ENCODE measurements around the gene RECQL. TPM values are rescaled to one million over a fixed set of nuclear protein-coding genes. Genes with fewer than 3 reads are reported as not detected.
"Not testable (repeated sequence)": the region's sequence is repeated elsewhere in the genome, so short reads cannot be mapped to it uniquely, and the experiment has no call there.

Gene RECQL
- total and polyA plus RNA-seq, 8 donors, result 32.1 to 42.1 (median 35.2) TPM

DNA sequence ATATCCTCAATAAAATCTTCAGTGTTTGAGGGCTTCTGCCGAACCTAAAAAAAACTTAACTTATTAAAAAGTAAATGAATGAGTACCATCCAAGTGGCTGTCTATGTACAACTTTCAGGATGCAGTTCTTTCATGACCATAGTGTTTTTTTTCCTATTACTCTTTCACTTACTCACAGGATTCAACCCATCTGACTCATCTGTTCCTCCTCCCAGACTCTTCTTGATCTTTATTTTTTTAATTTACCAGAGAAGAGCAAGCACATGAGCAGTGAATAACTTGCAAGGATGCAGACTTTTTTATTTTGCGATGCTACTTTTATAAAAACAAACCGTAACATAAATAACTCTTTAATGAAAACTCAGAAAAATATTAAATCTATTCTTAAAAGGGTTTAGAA, 24.5 kb downstream of the RECQL start:
- no peaks in the 10 kb centered on the region for H3K9me3 ChIP-seq
- H3K36me3 ChIP-seq, result peaks cover 3 to 98% of the 10 kb centered on the region in 2 donors
- DNase-seq, result no peak
- H3K27ac ChIP-seq, result no peak overlapping the region
- ATAC-seq, result no peak
- intact Hi-C loops (cut with DNase I), result no loop called here
- H3K27me3 ChIP-seq, result no peaks in the 10 kb centered on the region
- TF ChIP-seq, protein P1, sequence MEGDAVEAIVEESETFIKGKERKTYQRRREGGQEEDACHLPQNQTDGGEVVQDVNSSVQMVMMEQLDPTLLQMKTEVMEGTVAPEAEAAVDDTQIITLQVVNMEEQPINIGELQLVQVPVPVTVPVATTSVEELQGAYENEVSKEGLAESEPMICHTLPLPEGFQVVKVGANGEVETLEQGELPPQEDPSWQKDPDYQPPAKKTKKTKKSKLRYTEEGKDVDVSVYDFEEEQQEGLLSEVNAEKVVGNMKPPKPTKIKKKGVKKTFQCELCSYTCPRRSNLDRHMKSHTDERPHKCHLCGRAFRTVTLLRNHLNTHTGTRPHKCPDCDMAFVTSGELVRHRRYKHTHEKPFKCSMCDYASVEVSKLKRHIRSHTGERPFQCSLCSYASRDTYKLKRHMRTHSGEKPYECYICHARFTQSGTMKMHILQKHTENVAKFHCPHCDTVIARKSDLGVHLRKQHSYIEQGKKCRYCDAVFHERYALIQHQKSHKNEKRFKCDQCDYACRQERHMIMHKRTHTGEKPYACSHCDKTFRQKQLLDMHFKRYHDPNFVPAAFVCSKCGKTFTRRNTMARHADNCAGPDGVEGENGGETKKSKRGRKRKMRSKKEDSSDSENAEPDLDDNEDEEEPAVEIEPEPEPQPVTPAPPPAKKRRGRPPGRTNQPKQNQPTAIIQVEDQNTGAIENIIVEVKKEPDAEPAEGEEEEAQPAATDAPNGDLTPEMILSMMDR (IDR thresholded peaks at IDR 0.05), result no peak
- no peak overlapping the region for H3K4me3 ChIP-seq
- H3K4me1 ChIP-seq, result no peaks in the 10 kb centered on the region

DNA sequence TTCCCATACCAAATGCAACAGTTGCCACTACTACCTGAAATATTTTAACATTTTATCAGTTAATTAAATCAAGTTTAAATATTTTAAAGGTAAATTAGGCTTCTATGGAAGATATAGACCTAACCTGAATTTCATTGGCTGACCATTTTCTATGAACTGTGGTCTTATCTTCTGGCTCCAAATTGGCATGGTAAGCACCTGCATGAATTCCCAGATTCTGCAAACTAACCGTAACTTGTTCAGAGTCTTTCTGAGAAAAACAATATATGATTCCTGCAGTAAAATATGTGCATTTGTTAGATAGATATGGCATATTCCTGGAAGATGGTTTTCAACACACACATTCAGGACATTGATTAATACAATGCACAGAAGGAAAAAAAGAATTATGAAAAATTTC, 25.9 kb downstream of the RECQL start:
- DNase-seq (no peak), ATAC-seq (no peak)
- intact Hi-C loops (cut with DNase I), result no loop called here
- Histone ChIP-seq H3K27ac (no peak overlapping the region), H3K4me1 (no peaks in the 10 kb centered on the region), H3K36me3 (peaks cover 0 to 98% of the 10 kb centered on the region in 2 donors), H3K9me3 (no peaks in the 10 kb centered on the region), H3K27me3 (no peaks in the 10 kb centered on the region), H3K4me3 (no peak overlapping the region)
- TF ChIP-seq, protein P1 (IDR thresholded peaks at IDR 0.05), result no peak

DNA sequence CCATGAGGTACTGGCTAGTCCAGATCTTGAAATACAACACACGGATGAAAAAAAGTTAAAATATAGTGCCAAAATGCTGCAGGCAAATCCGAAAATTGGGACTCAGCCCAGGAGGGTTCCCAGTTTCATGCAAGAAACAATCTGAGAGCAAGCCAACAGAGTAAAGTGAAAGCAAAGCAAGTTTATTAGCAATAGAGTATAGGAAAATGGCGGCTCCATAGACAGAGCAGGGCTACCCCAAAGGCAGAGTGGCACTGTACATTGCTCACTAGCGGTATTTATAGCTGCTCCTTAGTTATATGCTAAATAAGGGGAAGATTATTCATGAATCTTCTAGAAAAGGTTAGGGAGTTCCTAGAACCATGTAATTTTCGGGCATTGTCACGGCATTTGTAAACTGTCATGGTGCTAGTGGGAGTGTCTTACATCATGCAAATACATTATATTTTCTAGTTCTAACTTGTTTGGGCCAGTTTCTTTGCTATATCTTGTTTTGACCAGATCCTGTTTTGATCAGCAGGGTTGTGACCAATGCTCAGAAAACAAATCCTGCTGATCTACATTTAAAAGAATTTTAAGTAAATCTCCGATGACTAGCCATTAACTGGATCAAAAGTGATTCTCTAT, 29.1 kb downstream of the RECQL start:
- intact Hi-C loops (cut with DNase I), result no loop called here
- no peak overlapping the region for H3K4me3 ChIP-seq
- no peak overlapping the region for H3K27ac ChIP-seq
- H3K36me3 ChIP-seq, result peaks cover 0 to 97% of the 10 kb centered on the region in 2 donors
- TF ChIP-seq, protein P1 (IDR thresholded peaks at IDR 0.05), result no peak
- ATAC-seq, result no peak
- no peaks in the 10 kb centered on the region for H3K27me3 ChIP-seq
- no peaks in the 10 kb centered on the region for H3K9me3 ChIP-seq
- H3K4me1 ChIP-seq, result no peaks in the 10 kb centered on the region
- no peak for DNase-seq

DNA sequence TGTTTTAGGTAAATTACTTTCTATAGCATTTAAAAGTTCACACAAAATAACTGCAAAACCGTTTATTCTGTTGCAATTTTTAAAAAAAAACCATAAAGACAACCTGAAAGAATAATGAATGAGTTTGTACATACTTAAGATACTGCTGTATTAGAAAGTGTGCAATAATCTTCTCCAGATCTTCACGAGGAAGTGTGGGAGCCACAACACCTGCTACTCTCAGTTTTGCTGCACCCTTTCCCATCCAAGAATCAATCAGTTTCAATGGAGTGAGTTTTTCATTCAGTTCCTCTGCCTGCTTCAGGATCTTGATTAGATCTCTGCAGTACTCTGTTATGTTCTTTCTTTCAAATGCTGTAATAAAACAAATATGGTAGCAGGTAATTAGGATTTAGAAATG, 30.1 kb downstream of the RECQL start:
- H3K36me3 ChIP-seq, result peaks cover 0 to 88% of the 10 kb centered on the region in 2 donors
- H3K9me3 ChIP-seq, result no peaks in the 10 kb centered on the region
- intact Hi-C loops (cut with DNase I), result no loop called here
- H3K27me3 ChIP-seq, result no peaks in the 10 kb centered on the region
- H3K27ac ChIP-seq, result no peak overlapping the region
- TF ChIP-seq, protein P1 (IDR thresholded peaks at IDR 0.05), result no peak
- no peak for ATAC-seq
- no peaks in the 10 kb centered on the region for H3K4me1 ChIP-seq
- DNase-seq, result no peak
- H3K4me3 ChIP-seq, result no peak overlapping the region

DNA sequence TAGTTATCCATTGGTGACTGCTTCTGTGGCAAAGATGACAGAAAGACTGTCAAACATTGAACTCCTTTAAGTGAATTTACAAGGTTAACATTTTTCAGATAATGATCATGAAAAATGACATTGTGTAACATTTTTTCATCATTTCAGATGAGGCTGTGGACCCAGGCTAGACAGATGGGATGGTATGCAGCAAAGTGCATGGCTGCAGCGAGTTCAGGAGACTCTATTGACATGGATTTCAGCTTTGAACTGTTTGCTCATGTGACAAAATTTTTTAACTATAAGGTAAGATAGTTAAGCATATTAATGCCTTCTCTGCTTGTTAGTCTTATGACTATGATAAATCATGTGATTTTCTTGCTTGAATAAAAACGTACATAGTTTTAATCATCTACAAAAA, 34.1 kb downstream of the RECQL start:
- ATAC-seq; intact Hi-C loops (cut with DNase I); H3K27me3 ChIP-seq; DNase-seq; H3K4me3 ChIP-seq; H3K9me3 ChIP-seq; H3K4me1 ChIP-seq; H3K27ac ChIP-seq: not testable (repeated sequence)
- peaks cover 0 to 76% of the 10 kb centered on the region in 2 donors for H3K36me3 ChIP-seq

DNA sequence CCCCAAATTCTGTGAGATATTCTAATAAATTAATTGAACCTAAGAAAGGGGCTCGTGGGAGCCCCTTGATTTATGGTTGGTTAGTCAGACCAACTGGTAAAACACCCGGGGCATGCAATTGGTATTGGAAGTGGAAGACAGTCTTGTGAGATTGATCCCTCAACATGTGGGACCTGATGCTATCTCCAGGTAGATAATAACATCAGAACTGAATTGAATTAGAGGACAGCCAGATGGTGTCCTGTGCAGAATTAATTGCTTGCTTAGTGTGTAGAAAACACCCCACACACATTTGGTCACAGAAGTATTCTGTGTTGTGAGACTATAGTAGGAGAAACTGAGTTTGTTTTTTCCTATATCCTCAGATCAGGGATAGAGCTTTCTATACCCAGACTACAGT, 42.0 kb downstream of the RECQL start:
- intact Hi-C loops (cut with DNase I), result no loop called here
- TF ChIP-seq, protein P1 (IDR thresholded peaks at IDR 0.05), result no peak
- H3K4me3 ChIP-seq, result no peak overlapping the region
- no peaks in the 10 kb centered on the region for H3K27me3 ChIP-seq
- no peaks in the 10 kb centered on the region for H3K4me1 ChIP-seq
- H3K9me3 ChIP-seq, result no peaks in the 10 kb centered on the region
- ATAC-seq, result no peak
- no peak for DNase-seq
- H3K36me3 ChIP-seq, result peaks cover 0 to 81% of the 10 kb centered on the region in 2 donors
- no peak overlapping the region for H3K27ac ChIP-seq

All from left lung (tissue), 10 donors.